Measurements from ENCODE around the gene MAD2L1BP.

- no peak for TF ChIP-seq CTCF (conservative IDR thresholded peaks at IDR 0.05; ENCODE audit: low read depth, low read length)
- TF ChIP-seq EZH2 (IDR thresholded peaks at IDR 0.05; ENCODE audit: borderline replicate concordance, low read depth, low read length, poor library complexity, severe bottlenecking), result no peak
These were observed 10.8 kb upstream of the MAD2L1BP start for GRCh38 chr6:43624786-43625288.
